GM21717 (cell line): ENCODE results near the gene UBC.
"Not testable (repeated sequence)": the region's sequence is repeated elsewhere in the genome, so short reads cannot be mapped to it uniquely, and the experiment has no call there.

ENCODE experiments used
- ATAC-seq: cut with Tn5 transposase; IDR thresholded peaks from one replicate; pipeline ENCODE4 v1.9.1; 2021; ENCODE audit warnings: mild to moderate bottlenecking, moderate library complexity; ENCODE audit not compliant: unreplicated experiment

UBC gene

GRCh38 chr12:124915239-124916236 is 1.1 kb upstream of the UBC start:
- peak; percentile 10 for ATAC-seq

GRCh38 chr12:124913474-124914391 is 717 bp downstream of the UBC start:
- ATAC-seq, result peak; percentile 23

DNA sequence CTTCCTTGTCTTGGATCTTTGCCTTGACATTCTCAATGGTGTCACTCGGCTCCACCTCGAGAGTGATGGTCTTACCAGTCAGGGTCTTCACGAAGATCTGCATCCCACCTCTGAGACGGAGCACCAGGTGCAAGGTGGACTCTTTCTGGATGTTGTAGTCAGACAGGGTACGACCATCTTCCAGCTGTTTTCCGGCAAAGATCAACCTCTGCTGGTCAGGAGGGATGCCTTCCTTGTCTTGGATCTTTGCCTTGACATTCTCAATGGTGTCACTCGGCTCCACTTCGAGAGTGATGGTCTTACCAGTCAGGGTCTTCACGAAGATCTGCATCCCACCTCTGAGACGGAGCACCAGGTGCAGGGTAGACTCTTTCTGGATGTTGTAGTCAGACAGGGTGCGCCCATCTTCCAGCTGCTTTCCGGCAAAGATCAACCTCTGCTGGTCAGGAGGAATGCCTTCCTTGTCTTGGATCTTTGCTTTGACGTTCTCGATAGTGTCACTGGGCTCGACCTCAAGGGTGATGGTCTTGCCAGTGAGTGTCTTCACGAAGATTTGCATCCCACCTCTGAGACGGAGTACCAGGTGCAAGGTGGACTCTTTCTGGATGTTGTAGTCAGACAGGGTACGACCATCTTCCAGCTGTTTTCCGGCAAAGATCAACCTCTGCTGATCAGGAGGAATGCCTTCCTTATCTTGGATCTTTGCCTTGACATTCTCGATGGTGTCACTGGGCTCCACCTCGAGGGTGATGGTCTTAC is 1.7 kb downstream of the UBC start:
- not testable (repeated sequence) for ATAC-seq

DNA sequence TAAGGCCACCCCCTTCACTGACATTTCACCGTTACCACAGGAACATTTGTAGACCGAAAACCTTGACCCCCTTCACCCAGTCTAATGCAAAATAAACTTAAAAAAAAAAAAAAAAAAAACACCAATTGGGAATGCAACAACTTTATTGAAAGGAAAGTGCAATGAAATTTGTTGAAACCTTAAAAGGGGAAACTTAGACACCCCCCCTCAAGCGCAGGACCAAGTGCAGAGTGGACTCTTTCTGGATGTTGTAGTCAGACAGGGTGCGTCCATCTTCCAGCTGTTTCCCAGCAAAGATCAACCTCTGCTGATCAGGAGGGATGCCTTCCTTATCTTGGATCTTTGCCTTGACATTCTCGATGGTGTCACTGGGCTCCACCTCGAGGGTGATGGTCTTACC is 2.9 kb downstream of the UBC start:
- ATAC-seq, result not testable (repeated sequence)

- ATAC-seq, result no peak
Observed at GRCh38 chr12:124910561-124911478, 3.6 kb downstream of the UBC start.

GRCh38 chr12:124909831-124910560 is 4.5 kb downstream of the UBC start:
- no peak for ATAC-seq

- ATAC-seq, result peak; percentile 51
Observed at GRCh38 chr12:124906606-124907261, 7.7 kb downstream of the UBC start.

GRCh38 chr12:124904306-124905098 is 9.9 kb downstream of the UBC start:
- no peak for ATAC-seq

DNA sequence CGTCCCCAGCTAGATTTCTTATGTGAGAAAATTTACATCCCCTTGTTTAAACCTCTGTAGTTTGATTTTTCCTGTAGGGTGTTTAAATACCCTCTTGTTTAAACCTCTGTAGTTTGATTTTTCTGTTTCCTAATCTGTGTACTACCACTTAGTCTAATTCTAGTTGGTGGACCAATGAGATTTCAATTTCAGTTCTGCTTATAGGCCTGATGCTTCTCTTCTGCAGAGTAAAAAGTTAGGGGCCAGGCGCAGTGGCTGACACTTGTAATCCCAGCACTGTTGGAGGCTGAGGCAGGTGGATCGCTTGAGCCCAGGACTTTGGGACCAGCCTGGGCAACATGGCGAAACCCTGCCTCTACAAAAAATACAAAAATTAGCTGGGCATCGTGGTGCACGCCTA is 11.5 kb downstream of the UBC start:
- peak; percentile 39 for ATAC-seq

- no peak for ATAC-seq
Observed at GRCh38 chr12:124901003-124901402, 13.4 kb downstream of the UBC start.

DNA sequence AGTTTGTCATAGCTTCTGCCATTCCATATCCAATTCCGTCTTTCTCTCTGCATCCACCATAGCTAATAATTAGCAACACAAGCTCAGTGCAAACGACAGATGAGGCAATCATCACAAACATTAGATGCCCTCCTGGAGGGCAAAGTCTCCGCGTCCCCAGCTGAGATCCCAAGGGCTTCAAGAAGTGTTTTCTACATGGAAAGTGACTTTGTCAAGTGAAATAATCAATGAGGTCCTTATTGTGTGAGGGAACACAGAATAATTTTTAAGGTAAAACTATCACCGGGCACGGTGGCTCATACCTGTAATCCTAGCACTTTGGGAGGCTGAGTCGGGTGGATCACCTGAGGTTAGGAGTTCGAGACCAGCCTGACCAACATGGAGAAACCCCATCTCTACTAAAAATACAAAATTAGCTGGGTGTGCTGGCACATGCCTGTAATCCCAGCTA is 14.1 kb downstream of the UBC start:
- not testable (repeated sequence) for ATAC-seq

DNA sequence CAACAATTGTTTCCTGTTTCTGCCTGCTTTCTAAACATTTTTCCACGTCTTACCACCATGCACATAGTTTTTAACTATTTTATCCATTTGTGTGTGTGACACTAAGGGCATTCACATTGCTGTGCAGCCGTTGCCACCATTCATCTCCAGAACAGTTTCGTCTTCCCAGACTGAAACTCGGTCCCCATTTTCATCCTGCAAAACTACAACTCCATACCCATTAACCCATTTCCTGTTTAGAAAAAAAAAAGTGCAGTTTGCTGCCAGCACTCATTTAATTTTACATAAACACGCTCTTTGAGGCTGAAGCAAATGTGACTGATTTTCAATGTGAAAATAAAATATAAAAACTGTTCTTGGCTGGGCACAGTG is 15.5 kb downstream of the UBC start:
- ATAC-seq, result no peak

- ATAC-seq, result no peak
Observed at GRCh38 chr12:124898200-124898922, 16.1 kb downstream of the UBC start.

DNA sequence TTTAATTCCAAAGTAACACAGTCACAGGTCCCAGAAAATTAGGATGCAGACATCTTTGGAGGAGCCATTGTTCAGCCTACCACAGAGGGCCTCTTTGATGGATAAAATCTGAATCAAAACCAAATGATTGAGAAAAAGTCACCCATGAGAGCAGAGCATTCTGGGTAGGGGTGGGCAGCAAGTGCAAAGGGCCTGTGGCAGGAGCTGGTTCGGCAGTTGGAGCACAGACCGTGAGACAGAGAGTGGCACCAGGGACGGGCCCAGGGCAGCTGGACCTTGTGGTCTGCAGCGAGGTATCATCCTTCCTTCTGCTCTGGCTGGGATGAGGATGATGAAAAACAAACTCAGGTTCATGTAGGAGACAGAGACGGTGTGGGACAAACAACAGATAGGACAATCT is 18.0 kb downstream of the UBC start:
- no peak for ATAC-seq

DNA sequence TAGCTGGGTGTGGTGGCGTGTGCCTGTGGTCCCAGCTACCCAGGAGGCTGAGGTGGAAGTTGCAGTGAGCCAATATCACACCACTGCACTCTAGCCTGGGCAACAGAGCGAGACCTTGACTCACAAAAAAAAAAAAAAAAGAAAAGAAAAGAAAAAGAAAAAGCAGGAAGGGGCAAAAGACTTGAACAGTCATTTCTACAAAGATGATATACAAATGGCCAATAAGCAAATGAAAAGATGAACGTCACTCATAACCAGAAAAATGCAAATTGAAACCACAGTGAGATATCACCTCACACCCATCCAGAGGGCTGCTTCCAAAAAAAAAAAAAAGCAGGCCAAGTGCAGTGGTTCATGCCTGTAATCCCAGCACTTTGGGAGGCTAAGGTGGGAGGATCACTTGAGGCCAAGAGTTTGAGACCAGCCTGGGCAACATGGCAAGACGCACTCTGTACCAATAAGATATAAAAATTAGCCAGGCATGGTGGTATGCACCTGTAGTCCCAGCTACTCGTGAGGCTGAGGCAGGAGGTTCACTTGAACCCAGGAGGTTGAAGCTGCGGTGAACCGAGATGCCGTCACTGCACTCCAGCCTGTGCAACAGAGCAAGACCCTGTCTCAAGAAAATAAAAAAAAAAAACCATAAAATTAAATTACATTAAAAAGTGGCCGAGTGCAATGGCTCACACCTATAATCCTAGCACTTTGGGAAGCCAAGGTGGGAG is 20.5 kb downstream of the UBC start:
- ATAC-seq, result peak; percentile 72

- no peak for ATAC-seq
Observed at GRCh38 chr12:124888260-124888659, 26.2 kb downstream of the UBC start.
